Mucosa of stomach (tissue), 1 donor: ENCODE data around the gene BCAT1.
A peak's percentile ranks its signal among the peaks of the same experiment; 100 is the strongest.
"Not testable (repeated sequence)": the region's sequence is repeated elsewhere in the genome, so short reads cannot be mapped to it uniquely, and the experiment has no call there.

Experiments
- H3K27me3 ChIP-seq: one replicate; pipeline ENCODE4 v1.7.0; 2013; ENCODE audit warnings: mild to moderate bottlenecking, low read length; ENCODE audit not compliant: control insufficient read depth, insufficient read depth
- H3K36me3 ChIP-seq: one replicate; pipeline ENCODE4 v1.7.0; 2013; ENCODE audit warnings: low read length; ENCODE audit not compliant: control insufficient read depth, insufficient read depth
- H3K4me1 ChIP-seq: one replicate; pipeline ENCODE4 v1.7.0; 2013; ENCODE audit warnings: mild to moderate bottlenecking, low read length; ENCODE audit not compliant: control insufficient read depth, insufficient read depth
- H3K4me3 ChIP-seq: one replicate; pipeline ENCODE4 v1.7.0; 2013; ENCODE audit warnings: low read length
- H3K9ac ChIP-seq: one replicate; pipeline ENCODE4 v1.7.0; 2013; ENCODE audit warnings: mild to moderate bottlenecking, low read length, moderate library complexity
- H3K9me3 ChIP-seq: one replicate; pipeline ENCODE4 v1.7.0; 2013; ENCODE audit warnings: mild to moderate bottlenecking, low read length, moderate library complexity; ENCODE audit not compliant: control insufficient read depth
- donor health status: Pancreatic carcinoma.

BCAT1 gene

DNA sequence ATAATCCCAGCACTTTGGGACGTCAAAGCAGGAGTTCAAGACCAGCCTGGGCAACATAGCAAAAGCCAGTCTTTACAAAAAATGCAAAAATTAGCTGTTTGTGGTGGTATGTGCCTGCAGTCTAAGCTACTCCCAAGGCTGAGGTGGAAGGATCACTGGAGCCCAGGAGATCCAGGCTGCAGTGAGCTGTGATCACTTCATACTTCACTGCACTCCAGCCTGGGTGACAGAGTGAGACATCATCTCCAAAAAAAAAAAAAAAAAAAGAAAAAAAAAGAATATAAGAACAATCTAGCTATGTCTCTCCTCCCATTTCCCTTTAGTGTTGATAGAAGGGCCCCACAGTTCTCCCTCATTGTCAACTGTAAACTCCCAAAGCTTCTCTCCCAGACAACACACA is 3.5 kb upstream of the BCAT1 start:
- no peaks in the 10 kb centered on the region for H3K4me1 ChIP-seq
- no peaks in the 10 kb centered on the region for H3K36me3 ChIP-seq
- H3K9ac ChIP-seq, result no peak overlapping the region
- H3K4me3 ChIP-seq, result no peak overlapping the region
- H3K9me3 ChIP-seq, result no peaks in the 10 kb centered on the region
- H3K27me3 ChIP-seq, result peaks cover 24% of the 10 kb centered on the region

DNA sequence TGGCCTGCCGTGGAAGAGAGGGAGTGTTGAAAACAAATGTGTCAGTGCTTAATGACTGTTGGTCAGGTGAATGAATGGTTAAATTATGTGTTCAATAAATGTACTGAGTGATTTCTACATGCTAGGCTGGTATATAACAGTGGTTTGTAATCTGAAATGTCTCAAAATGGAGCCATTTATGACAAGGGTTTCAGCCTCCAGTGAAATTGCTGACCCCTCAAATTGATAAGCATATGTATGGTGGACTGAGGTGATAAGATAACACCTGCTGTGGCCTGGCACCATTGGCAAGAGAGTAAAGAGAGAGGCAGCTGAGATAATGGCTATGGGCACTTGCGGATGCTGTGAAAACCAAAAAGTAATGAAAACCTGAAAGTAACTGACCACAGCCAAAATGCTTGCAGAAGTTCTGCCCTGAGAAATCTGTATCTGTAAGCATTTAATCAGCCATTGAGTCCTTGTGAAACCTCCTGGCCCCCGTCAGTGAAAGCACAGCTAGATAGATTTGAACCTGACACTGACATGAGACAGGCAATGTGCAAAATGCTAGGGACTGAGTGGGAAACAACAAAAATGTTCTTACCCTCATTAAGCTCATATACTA is 1.4 kb upstream of the BCAT1 start:
- Histone ChIP-seq H3K4me3 (no peak overlapping the region), H3K4me1 (no peaks in the 10 kb centered on the region), H3K27me3 (peaks cover 29% of the 10 kb centered on the region), H3K36me3 (no peaks in the 10 kb centered on the region), H3K9ac (no peak overlapping the region), H3K9me3 (no peaks in the 10 kb centered on the region)

DNA sequence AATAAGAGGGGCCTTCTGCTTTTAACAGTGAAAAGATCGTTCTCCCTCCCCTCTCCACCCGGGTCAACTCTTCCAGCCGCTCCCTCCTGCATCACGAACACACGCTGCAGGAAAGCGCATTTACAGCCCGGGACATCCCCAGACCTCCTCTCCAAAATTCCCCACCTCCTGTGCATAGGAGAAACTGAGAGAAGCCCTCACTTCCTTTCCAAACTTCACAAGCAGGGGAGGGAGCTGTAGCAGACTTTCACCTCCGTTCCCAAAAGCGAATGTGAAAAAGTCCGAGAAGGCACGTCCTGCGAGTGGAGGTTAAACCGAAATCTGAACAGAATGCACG is 513 bp downstream of the BCAT1 start:
- no peaks in the 10 kb centered on the region for H3K4me1 ChIP-seq

GRCh38 chr12:24947541-24948419 is 1.1 kb downstream of the BCAT1 start:
- no peaks in the 10 kb centered on the region for H3K9me3 ChIP-seq

More for the DNA sequence above, 513 bp downstream of the BCAT1 start:
- Histone ChIP-seq H3K9ac (peak overlapping the region; percentile 41), H3K4me3 (peak overlapping the region; percentile 40), H3K36me3 (no peaks in the 10 kb centered on the region), H3K9me3 (no peaks in the 10 kb centered on the region), H3K27me3 (peaks cover 29% of the 10 kb centered on the region)

GRCh38 chr12:24945845-24946244 is 3.1 kb downstream of the BCAT1 start:
- no peaks in the 10 kb centered on the region for H3K4me1 ChIP-seq
- peaks cover 29% of the 10 kb centered on the region for H3K27me3 ChIP-seq
- H3K36me3 ChIP-seq, result no peaks in the 10 kb centered on the region
- H3K4me3 ChIP-seq, result no peak overlapping the region
- H3K9ac ChIP-seq, result no peak overlapping the region
- no peaks in the 10 kb centered on the region for H3K9me3 ChIP-seq

More at GRCh38 chr12:24947541-24948419, 1.1 kb downstream of the BCAT1 start:
- H3K36me3 ChIP-seq, result no peaks in the 10 kb centered on the region
- peaks cover 29% of the 10 kb centered on the region for H3K27me3 ChIP-seq
- H3K9ac ChIP-seq, result peak overlapping the region; percentile 31
- H3K4me1 ChIP-seq, result no peaks in the 10 kb centered on the region
- no peak overlapping the region for H3K4me3 ChIP-seq

GRCh38 chr12:24945039-24945438 is 3.9 kb downstream of the BCAT1 start:
- Histone ChIP-seq H3K9ac (no peak overlapping the region), H3K4me1 (no peaks in the 10 kb centered on the region), H3K36me3 (no peaks in the 10 kb centered on the region), H3K4me3 (no peak overlapping the region), H3K9me3 (no peaks in the 10 kb centered on the region), H3K27me3 (peaks cover 29% of the 10 kb centered on the region)

DNA sequence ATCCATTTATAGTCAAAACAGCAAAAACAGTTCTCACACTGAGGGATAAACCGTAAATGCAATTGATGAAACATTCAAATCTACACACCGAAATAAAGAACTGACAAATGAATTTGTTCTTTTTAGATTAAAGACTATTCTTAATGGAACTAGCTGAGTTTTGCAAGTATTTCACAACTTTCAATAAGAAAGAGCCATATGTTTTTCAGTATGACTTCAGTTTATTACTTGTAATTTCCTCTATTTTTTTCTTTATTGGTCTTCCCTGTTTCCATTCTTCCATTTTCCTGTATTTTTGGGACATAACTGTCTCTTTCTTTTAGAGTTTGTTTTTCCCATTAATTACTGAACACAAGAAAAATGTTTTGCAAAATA is 4.3 kb downstream of the BCAT1 start:
- Histone ChIP-seq H3K4me1 (no peaks in the 10 kb centered on the region), H3K9ac (no peak overlapping the region), H3K9me3 (no peaks in the 10 kb centered on the region)

DNA sequence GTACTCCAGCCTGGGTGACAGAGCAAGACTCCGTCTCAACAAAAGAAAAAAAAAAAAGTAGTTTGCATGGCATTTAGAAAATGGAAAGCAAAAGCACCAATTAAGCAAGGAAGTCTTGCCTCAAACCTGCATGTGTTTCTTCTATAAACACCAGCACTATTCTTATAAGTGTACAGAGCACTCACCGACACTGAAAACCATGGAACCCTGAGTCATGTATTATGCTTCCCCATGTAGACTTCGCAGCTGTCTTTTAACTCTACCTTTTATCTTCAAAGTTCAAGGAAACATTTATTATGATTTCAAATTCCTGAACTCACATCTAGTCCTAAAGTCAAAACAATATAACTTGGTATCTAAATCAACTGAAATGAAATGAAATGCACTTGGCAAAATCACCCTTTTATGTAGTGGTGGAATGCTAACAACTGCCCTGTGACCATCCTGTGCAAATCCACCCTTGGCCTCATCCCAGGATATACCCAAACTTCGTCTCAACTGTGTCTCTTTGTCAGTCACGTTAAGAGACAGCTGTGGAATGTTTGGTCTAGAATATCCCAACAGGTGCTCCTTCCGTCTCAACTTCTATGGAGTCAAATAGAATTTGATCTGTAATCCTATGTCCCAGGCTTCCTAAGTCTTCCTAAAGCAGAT is 4.8 kb downstream of the BCAT1 start:
- Histone ChIP-seq H3K9ac (no peak overlapping the region), H3K4me3 (no peak overlapping the region), H3K36me3 (no peaks in the 10 kb centered on the region), H3K4me1 (no peaks in the 10 kb centered on the region), H3K27me3 (peaks cover 22% of the 10 kb centered on the region), H3K9me3 (no peaks in the 10 kb centered on the region)

More for the DNA sequence above, 4.3 kb downstream of the BCAT1 start:
- H3K36me3 ChIP-seq, result no peaks in the 10 kb centered on the region
- peaks cover 27% of the 10 kb centered on the region for H3K27me3 ChIP-seq
- H3K4me3 ChIP-seq, result no peak overlapping the region

- Histone ChIP-seq H3K36me3 (no peaks in the 10 kb centered on the region), H3K4me1 (no peaks in the 10 kb centered on the region), H3K9me3 (no peaks in the 10 kb centered on the region), H3K27me3 (no peaks in the 10 kb centered on the region), H3K9ac (no peak overlapping the region), H3K4me3 (no peak overlapping the region)
These were observed 8.7 kb downstream of the BCAT1 start for GRCh38 chr12:24940157-24940556.

DNA sequence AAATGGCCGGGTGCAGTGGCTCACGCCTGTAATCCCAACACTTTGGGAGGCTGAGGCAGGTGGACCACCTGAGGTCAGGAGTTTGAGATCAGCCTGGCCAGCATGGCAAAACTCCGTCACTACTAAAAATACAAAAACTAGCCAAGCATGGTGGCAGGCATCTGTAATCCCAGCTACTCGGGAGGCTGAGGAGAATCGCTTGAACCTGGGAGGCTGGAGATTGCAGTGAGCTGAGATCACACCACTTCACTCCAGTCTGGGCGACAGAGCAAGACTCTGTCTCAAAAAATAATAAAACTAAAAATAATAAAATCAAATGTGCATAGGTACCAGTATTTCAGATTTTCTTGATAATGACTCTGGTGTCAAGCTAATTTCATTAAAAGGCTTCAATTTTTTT is 9.3 kb downstream of the BCAT1 start:
- H3K4me1 ChIP-seq, H3K9me3 ChIP-seq, H3K36me3 ChIP-seq, H3K27me3 ChIP-seq, H3K9ac ChIP-seq, H3K4me3 ChIP-seq: not testable (repeated sequence)

DNA sequence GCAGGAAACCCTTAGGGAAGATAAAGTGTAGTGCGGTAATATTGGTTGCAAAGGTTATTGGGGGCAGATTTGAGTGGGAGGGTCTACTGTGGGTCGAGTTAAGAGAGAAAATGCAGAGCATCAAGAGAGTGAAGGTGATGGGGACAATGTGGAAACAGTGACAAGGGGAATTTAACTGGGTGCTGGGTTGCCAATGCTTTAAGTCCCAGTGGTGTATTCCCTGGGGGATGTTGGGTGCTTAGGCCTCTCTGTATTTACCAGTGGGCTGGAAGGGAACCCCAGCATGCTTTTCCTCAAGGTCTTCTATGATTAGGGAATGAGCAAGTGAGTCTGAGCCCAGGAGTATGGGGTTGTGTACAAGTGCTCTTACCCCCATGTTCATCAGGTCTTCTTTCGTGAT is 10.6 kb downstream of the BCAT1 start:
- H3K9ac ChIP-seq, result no peak overlapping the region
- H3K9me3 ChIP-seq, result no peaks in the 10 kb centered on the region
- H3K4me3 ChIP-seq, result no peak overlapping the region
- no peaks in the 10 kb centered on the region for H3K27me3 ChIP-seq
- H3K4me1 ChIP-seq, result no peaks in the 10 kb centered on the region
- H3K36me3 ChIP-seq, result no peaks in the 10 kb centered on the region

GRCh38 chr12:24937553-24938244 is 11.2 kb downstream of the BCAT1 start:
- H3K36me3 ChIP-seq, result no peaks in the 10 kb centered on the region
- no peak overlapping the region for H3K9ac ChIP-seq
- H3K27me3 ChIP-seq, result no peaks in the 10 kb centered on the region
- no peak overlapping the region for H3K4me3 ChIP-seq
- no peaks in the 10 kb centered on the region for H3K4me1 ChIP-seq
- H3K9me3 ChIP-seq, result no peaks in the 10 kb centered on the region
